ENCODE data around the gene SIX2. TPM values are rescaled to one million over a fixed set of nuclear protein-coding genes. Genes with fewer than 3 reads are reported as not detected.

SIX2 gene
- total and polyA plus RNA-seq, 4 donors = not detected

DNA sequence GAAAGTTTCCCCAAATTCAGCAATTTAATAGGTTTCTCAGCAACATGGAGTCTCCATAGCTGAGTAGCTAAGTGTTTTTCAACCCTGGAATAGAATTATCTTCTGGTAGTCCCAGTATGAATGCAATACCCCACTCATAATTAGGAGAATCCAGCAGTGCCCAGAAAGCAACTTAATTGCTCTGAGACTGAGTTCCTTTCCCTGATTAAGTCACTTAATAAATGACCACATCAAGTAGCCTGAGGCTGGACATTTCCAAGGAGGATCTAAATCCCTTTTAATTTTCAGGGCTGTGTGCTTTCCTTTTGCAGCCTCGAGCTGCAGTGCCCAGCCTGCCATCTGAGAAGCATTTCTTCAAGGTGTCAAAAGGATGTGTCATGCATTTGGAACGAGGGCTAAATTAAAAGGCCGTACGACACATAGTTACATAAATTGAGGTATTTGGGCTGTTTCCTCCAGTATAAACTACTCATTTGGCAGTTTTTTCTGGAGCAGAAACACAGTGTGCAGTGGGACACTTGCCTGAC lies 17.7 kb upstream of the SIX2 start (continued):
- TF ChIP-seq JUND (IDR thresholded peaks at IDR 0.05) (no peak), SP1 (IDR thresholded peaks at IDR 0.05) (no peak), FOXA1 (IDR thresholded peaks at IDR 0.05) (no peak), HNF4G (IDR thresholded peaks at IDR 0.05) (no peak), EGR1 (IDR thresholded peaks at IDR 0.05; ENCODE audit: low read depth in 2 of 2) (no peak), HNF4A (conservative IDR thresholded peaks at IDR 0.05) (no peak)
- TF ChIP-seq, protein P1, sequence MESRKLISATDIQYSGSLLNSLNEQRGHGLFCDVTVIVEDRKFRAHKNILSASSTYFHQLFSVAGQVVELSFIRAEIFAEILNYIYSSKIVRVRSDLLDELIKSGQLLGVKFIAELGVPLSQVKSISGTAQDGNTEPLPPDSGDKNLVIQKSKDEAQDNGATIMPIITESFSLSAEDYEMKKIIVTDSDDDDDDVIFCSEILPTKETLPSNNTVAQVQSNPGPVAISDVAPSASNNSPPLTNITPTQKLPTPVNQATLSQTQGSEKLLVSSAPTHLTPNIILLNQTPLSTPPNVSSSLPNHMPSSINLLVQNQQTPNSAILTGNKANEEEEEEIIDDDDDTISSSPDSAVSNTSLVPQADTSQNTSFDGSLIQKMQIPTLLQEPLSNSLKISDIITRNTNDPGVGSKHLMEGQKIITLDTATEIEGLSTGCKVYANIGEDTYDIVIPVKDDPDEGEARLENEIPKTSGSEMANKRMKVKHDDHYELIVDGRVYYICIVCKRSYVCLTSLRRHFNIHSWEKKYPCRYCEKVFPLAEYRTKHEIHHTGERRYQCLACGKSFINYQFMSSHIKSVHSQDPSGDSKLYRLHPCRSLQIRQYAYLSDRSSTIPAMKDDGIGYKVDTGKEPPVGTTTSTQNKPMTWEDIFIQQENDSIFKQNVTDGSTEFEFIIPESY (IDR thresholded peaks at IDR 0.05) = no peak

DNA sequence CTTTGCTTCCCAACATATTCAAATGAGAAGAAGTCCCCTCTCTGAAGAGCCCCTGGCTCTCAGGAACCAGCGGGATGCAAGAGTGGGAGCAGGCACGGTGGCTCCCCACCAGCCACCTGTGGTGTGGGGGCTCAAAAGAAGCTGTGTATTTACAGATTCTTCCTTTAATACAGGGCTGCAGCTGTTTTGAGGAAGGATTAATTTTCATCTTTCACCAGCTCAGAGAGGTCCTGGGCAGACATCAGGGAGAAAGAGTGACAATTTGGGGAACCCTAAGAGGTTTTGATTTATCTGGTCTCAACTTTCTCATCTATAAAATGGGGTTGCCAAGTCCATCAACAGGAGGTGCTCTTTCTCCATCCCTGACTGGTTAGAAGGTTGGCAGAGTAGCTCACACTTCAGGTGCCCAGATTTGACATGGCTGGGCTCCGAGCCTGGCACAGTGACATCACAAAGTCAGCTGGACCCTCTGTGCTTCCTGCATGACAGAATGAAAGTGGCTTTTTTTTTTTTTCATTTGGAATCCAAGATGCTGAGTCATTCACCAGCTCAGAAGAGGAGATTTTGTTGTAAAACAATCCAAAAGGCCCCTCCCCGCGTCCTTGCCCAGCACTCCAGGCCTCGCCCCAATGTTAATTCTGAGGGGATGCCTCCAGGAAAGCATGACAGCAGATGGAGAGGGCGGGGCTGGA lies 15.5 kb upstream of the SIX2 start:
- Histone ChIP-seq H3K27ac (ENCODE audit: low read depth in 1 of 2, low read length in 2 of 2) (no peak overlapping the region), H3K9me3 (ENCODE audit: control insufficient read depth in 4 of 4, low read length in 3 of 4) (no peaks in the 10 kb centered on the region), H3K36me3 (ENCODE audit: control insufficient read depth in 4 of 4, insufficient read depth in 3 of 4, low read depth in 1 of 4, low read length in 3 of 4) (no peaks in the 10 kb centered on the region), H3K27me3 (ENCODE audit: control insufficient read depth in 4 of 4, insufficient read depth in 4 of 4, low read length in 3 of 4) (no peaks in the 10 kb centered on the region), H3K4me1 (ENCODE audit: control insufficient read depth in 4 of 4, insufficient read depth in 4 of 4, low read length in 3 of 4) (no peaks in the 10 kb centered on the region), H3K9ac (ENCODE audit: low read depth in 1 of 2, low read length in 2 of 2) (no peak overlapping the region), H3K4me3 (ENCODE audit: low read depth in 1 of 3, low read length in 3 of 3) (no peak overlapping the region)
- no peak for TF ChIP-seq RXRA (IDR thresholded peaks at IDR 0.05)
- TF ChIP-seq FOXA1 (IDR thresholded peaks at IDR 0.05) = no peak
- TF ChIP-seq, protein P2, sequence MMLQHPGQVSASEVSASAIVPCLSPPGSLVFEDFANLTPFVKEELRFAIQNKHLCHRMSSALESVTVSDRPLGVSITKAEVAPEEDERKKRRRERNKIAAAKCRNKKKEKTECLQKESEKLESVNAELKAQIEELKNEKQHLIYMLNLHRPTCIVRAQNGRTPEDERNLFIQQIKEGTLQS (IDR thresholded peaks at IDR 0.05) = no peak
- TF ChIP-seq, protein P3, sequence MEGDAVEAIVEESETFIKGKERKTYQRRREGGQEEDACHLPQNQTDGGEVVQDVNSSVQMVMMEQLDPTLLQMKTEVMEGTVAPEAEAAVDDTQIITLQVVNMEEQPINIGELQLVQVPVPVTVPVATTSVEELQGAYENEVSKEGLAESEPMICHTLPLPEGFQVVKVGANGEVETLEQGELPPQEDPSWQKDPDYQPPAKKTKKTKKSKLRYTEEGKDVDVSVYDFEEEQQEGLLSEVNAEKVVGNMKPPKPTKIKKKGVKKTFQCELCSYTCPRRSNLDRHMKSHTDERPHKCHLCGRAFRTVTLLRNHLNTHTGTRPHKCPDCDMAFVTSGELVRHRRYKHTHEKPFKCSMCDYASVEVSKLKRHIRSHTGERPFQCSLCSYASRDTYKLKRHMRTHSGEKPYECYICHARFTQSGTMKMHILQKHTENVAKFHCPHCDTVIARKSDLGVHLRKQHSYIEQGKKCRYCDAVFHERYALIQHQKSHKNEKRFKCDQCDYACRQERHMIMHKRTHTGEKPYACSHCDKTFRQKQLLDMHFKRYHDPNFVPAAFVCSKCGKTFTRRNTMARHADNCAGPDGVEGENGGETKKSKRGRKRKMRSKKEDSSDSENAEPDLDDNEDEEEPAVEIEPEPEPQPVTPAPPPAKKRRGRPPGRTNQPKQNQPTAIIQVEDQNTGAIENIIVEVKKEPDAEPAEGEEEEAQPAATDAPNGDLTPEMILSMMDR (IDR thresholded peaks at IDR 0.05; ENCODE audit: low read depth, low read length, missing input control) = no peak
- TF ChIP-seq, protein P4, sequence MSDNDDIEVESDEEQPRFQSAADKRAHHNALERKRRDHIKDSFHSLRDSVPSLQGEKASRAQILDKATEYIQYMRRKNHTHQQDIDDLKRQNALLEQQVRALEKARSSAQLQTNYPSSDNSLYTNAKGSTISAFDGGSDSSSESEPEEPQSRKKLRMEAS (IDR thresholded peaks at IDR 0.05) = no peak
- TF ChIP-seq FOXA2 (IDR thresholded peaks at IDR 0.05) = no peak
- TF ChIP-seq SP1 (IDR thresholded peaks at IDR 0.05) = no peak
- TF ChIP-seq TAF1 (conservative IDR thresholded peaks at IDR 0.05) = no peak
- TF ChIP-seq HNF4G (IDR thresholded peaks at IDR 0.05) = no peak
- no peak for TF ChIP-seq GABPA (IDR thresholded peaks at IDR 0.05 in 1 of 2, conservative IDR thresholded peaks at IDR 0.05 in 1 of 2)
- TF ChIP-seq, protein P5, sequence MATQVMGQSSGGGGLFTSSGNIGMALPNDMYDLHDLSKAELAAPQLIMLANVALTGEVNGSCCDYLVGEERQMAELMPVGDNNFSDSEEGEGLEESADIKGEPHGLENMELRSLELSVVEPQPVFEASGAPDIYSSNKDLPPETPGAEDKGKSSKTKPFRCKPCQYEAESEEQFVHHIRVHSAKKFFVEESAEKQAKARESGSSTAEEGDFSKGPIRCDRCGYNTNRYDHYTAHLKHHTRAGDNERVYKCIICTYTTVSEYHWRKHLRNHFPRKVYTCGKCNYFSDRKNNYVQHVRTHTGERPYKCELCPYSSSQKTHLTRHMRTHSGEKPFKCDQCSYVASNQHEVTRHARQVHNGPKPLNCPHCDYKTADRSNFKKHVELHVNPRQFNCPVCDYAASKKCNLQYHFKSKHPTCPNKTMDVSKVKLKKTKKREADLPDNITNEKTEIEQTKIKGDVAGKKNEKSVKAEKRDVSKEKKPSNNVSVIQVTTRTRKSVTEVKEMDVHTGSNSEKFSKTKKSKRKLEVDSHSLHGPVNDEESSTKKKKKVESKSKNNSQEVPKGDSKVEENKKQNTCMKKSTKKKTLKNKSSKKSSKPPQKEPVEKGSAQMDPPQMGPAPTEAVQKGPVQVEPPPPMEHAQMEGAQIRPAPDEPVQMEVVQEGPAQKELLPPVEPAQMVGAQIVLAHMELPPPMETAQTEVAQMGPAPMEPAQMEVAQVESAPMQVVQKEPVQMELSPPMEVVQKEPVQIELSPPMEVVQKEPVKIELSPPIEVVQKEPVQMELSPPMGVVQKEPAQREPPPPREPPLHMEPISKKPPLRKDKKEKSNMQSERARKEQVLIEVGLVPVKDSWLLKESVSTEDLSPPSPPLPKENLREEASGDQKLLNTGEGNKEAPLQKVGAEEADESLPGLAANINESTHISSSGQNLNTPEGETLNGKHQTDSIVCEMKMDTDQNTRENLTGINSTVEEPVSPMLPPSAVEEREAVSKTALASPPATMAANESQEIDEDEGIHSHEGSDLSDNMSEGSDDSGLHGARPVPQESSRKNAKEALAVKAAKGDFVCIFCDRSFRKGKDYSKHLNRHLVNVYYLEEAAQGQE (IDR thresholded peaks at IDR 0.05) = no peak
- TF ChIP-seq EGR1 (IDR thresholded peaks at IDR 0.05; ENCODE audit: low read depth in 2 of 2) = no peak
- TF ChIP-seq YY1 (IDR thresholded peaks at IDR 0.05) = no peak
- TF ChIP-seq JUND (IDR thresholded peaks at IDR 0.05) = no peak
- TF ChIP-seq NR2F2 (IDR thresholded peaks at IDR 0.05) = no peak
- TF ChIP-seq HNF4A (conservative IDR thresholded peaks at IDR 0.05) = no peak
- TF ChIP-seq, protein P1 (IDR thresholded peaks at IDR 0.05) = no peak
- TF ChIP-seq RAD21 (IDR thresholded peaks at IDR 0.05) = no peak
- DNase-seq (ENCODE audit: low spot score) = no peak
- 72% methylated on average over 7 of the region's 7 CpGs for WGBS
